GM12874 (cell line): ENCODE measurements around the gene TACC3.

ENCODE experiments used
- TF ChIP-seq, protein P1 (sequence below): IDR thresholded peaks from 2 replicates; pipeline ENCODE4 v1.5.1; 2011; ENCODE audit warnings: low read depth, mild to moderate bottlenecking, control low read depth, low read length, moderate library complexity; ENCODE audit not compliant: insufficient read depth

TACC3 gene

GRCh38 chr4:1738410-1738809 is 17.1 kb downstream of the TACC3 start:
- TF ChIP-seq, protein P1, sequence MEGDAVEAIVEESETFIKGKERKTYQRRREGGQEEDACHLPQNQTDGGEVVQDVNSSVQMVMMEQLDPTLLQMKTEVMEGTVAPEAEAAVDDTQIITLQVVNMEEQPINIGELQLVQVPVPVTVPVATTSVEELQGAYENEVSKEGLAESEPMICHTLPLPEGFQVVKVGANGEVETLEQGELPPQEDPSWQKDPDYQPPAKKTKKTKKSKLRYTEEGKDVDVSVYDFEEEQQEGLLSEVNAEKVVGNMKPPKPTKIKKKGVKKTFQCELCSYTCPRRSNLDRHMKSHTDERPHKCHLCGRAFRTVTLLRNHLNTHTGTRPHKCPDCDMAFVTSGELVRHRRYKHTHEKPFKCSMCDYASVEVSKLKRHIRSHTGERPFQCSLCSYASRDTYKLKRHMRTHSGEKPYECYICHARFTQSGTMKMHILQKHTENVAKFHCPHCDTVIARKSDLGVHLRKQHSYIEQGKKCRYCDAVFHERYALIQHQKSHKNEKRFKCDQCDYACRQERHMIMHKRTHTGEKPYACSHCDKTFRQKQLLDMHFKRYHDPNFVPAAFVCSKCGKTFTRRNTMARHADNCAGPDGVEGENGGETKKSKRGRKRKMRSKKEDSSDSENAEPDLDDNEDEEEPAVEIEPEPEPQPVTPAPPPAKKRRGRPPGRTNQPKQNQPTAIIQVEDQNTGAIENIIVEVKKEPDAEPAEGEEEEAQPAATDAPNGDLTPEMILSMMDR, result no peak

GRCh38 chr4:1739358-1739757 is 18.0 kb downstream of the TACC3 start:
- TF ChIP-seq, protein P1, result no peak

DNA sequence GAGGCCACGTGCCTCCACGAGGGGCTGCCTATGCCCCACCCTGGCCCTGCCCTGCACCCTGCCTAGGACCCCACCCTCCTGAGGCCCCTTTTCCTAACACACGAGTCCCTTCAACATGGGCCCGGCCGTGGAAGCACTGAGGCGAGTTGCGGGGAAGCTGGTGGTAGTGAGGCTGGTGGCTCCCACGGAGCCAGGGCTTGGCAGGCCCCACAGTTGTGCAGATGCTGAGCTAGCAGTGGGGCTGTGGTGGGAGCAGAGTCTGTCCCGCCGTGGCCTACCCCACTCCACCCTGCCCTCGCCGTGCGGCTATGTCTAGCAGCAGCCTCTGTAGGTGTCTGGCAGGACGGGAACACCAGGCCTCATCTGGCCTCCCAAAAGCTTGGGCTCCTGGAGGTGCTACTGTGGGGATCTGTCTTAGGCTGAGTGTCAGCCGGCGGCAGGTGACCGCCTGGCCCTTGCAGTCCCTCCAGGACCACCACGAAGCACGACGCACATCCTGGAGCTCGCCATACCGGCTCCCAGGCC is 18.8 kb downstream of the TACC3 start:
- TF ChIP-seq, protein P1, result no peak

DNA sequence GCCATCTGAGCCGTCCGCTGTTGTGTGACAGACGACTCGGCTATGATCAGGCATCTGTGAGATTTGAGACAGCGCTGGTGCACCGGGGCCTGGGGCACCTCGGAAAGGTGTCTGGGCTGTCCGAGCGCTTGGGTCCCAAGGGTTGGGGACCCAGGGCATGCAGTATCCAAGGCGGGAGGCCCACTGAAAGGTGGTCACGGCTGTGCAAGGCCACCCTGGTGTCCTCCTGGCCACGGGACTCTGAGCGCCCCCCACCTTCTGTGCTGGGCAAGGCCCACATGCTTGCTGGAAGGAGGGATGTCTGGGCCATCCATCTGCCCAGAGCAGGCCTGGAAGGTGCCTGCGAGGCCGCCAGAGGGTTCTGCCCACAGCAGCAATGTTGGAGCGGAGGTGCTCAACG is 19.9 kb downstream of the TACC3 start:
- TF ChIP-seq, protein P1, result no peak

GRCh38 chr4:1743551-1743950 is 22.2 kb downstream of the TACC3 start:
- TF ChIP-seq, protein P1, result no peak

- TF ChIP-seq, protein P1, result no peak
Observed at GRCh38 chr4:1743975-1744374, 22.7 kb downstream of the TACC3 start.

DNA sequence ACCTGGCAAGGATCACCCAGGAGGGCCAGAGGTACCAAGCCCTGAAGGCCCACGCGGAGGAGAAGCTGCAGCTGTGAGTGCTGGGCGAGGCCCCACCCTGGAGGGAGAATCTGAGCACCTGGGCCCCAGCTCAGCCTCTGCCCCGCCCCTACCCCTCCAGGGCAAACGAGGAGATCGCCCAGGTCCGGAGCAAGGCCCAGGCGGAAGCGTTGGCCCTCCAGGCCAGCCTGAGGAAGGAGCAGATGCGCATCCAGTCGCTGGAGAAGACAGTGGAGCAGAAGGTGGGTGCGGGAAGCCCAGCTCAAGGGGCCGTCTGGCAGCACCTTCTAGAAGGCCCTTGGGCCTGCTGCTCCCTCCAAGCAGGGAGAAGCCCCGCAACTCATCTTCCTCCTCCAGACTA is 23.2 kb downstream of the TACC3 start:
- TF ChIP-seq, protein P1, result no peak
